Left renal pelvis (tissue), 4 donors: ENCODE measurements around the gene DGCR8. TPM values are rescaled to one million over a fixed set of nuclear protein-coding genes. Genes with fewer than 3 reads are reported as not detected.

Source experiments
- DNase-seq, 4 donors: peaks; one replicate each; pipeline ENCODE4 v3.0.0-alpha.2; 2013; ENCODE audit warnings: low read depth in 4 of 4, low spot score in 3 of 4
- polyA plus RNA-seq, 4 donors: library from polyadenylated mRNA; unstranded; fragments of 120-200 nt; gene quantifications; one replicate each; pipeline ENCODE4 v1.2.1, GENCODE V29; 2013; ENCODE audit not compliant: insufficient read length in 4 of 4

Gene DGCR8
- polyA plus RNA-seq, 4 donors, result 29.6 to 62.1 (median 44.5) TPM

DNA sequence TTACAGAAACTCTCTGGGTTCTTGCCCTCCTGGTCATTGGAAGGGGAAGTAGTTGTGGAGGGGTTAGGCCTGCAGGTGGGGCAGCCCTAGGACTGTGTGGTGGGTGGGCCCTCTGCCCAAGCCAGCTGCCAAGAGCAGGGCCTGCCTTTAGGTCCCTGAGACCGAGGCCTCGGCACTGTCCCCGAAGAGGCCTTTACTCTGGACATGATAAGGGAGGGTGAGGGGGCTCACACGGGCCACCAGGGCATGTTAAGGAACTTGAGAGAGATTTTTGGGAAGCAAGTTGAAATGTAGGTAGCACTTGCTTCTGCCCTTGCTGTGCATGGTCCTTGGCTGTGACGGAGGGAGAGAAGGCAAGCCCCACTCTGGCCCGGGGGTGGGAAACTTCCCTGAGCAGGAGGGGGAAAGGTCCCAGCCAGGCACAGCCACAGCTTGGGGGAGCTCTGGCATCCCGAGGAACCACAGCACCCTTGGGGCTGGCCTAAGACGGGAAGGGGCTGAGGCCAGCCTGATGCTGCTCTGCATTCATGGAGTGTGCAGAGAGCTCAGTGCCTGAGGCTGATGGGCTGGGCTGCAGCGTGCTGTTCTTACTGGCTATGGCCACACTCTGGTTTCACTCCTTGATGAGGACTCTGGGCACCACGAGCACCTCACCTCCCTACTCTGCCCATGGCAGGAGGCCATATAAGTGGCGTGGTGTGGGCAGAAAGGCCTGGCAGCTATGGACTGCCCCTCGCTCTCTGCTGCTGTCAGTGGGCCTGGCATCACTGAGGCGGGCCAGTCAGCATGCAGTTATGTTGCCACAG lies 28.1 kb downstream of the DGCR8 start:
- DNase-seq, result no peak

- no peak for DNase-seq
These were observed 28.8 kb downstream of the DGCR8 start for GRCh38 chr22:20108757-20109230.

- no peak for DNase-seq
These were observed 29.6 kb downstream of the DGCR8 start for GRCh38 chr22:20109411-20110358.

GRCh38 chr22:20110359-20110985 lies 30.4 kb downstream of the DGCR8 start:
- DNase-seq, result no peak

DNA sequence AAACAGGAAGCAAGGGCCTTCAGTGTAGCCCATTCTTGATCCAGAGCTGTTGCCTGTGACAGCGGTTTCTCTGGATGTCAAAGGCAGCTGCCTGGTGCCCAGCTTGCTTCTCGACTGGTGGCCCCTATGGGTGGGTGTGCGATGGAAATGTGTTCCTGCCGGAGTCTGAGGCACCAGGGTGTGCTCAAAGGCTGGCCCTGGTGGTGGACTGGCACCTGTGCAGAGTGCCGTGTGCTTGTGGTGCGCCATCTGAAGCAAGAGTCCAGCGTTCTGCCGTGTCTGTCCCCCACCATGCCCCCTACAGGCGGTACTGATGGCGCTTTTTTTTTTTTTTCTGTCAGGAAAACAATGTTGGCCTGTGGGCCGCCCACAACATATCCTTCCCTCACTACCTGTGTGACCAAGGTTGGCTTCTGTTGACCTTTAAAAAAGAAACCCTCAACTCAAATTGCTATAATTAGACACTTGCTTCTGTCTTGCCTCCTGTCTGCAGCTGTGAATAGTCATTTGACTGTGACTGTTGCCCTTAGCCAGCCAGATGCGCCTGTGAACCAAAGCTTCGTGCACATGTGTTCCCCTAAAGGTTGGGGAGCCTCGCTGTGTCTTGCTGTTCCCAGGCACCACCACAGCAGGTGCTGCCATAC lies 31.1 kb downstream of the DGCR8 start:
- no peak for DNase-seq

- no peak for DNase-seq
These were observed 31.9 kb downstream of the DGCR8 start for GRCh38 chr22:20111689-20112622.

DNA sequence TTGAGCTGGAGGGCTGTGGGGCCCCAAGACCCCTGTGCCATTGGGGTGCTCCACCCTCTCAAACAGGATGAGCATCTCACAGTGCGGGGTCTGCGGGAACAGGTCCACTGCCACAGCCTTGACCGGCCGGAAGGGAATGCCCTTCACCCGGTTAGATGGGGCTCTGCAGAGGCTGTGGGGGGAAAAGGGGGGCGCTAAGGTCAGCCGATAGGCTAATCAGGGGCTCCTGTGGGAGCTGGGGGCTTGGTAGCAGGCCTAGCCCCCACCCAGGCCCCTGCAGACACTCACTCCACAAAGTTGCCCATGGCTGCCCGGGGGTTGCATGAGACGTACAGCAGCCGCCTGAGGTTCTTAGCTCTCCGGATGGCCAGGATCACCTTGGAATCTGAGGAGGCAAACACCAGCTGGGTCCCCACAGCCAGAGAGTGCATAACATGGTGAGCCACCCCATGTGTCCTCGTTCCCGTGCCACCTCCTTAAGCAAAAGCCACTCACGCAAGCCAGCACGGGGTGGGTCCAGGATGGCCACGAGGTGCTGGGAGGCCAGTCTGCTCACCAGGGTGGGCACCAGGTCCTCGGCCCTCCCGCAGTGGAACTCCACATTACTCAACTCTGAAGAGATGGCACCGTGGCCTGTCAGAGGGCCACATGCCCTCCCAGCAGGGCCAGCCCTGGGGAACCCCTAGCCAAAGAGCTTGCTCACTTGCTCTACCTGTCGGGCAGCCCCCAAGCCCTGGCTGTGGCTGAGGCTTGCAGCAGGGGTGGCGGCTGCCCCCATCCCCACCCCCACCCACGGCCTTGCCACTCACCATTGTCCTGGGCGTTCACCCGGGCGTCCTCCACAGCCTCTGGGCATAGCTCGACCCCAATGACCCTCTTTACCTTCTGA lies 32.8 kb downstream of the DGCR8 start:
- no peak for DNase-seq

DNA sequence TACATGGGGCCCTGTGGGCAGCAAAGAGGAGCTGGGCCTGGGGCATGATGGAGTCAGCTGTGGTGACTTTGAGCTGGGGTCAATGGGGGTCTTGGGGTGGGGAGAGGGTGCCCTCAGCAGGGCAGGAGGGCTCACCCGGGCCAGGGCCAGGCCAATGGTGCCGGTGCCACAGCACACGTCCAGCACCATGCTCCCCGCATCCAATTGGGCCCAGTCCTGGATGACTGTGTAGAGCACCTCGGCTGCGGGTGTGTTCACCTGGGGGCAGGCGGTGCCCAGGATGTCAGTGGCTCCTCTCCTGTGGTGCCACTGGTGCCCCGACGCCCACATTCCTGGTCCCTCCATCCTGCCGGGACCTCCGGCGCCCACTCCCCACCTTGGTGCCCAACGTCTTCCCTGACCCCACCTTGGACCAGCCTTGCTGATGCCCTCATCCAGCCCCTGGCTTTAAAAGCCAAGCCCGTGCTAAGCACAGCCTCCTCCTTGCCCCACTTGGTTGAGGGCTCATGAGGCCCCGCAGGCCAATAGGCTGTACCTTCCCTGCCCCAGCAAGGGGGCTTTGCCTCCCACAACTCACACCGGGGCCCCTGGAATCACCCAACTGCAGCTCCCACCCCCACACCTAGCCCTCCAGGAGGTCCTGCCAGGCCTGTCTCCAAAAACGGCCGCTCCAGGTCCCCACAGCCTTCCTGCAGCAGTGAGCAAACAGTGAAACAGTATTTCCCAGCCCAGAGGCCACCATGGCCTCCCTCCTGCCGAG lies 33.7 kb downstream of the DGCR8 start:
- no peak for DNase-seq

DNA sequence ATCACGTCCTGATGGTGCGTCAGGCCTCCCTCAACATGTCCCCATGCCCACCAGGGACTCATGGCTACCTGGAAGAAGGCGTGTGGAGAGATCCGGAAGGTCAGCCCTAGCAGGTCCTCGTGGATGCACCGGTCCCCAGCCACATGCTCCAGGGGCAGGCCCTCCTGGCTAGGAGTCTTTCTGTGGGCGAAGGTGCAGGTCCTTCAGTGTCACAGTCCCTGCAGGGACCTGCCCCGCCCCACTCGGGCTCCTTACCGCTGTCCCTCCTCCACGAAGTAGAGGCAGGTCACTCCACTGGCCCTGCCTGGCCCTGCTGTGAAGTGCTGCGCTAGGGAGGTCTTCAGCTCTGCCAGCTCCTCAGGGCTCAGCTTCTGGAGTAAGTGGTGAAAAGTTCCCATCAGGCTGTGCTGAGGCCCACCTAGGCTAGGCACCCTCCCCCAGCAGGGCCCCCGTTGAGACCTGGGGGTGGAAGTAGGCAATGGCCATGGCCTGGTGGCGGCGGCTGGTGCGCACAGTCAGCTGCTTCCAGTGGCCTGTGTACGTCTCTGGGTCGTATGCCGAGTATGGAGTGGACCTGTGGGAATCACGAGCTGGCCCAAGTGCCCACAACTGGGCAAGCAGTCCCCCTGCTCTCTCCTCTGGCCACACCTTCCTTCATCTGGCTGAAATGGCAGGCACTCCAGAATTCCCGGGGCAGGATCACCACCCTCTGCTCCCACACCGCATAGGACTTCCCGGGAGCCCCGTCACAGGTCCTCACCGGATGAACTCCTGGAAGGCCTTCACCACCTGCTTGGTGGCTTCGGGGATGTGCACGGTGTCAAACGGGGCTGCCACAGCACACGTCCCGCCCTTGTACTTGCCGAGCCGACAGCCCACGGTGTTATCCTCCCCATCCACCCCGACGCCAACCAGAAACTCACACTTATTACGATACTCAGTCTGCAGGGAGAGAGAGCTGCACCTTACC lies 34.8 kb downstream of the DGCR8 start:
- DNase-seq, result no peak

DNA sequence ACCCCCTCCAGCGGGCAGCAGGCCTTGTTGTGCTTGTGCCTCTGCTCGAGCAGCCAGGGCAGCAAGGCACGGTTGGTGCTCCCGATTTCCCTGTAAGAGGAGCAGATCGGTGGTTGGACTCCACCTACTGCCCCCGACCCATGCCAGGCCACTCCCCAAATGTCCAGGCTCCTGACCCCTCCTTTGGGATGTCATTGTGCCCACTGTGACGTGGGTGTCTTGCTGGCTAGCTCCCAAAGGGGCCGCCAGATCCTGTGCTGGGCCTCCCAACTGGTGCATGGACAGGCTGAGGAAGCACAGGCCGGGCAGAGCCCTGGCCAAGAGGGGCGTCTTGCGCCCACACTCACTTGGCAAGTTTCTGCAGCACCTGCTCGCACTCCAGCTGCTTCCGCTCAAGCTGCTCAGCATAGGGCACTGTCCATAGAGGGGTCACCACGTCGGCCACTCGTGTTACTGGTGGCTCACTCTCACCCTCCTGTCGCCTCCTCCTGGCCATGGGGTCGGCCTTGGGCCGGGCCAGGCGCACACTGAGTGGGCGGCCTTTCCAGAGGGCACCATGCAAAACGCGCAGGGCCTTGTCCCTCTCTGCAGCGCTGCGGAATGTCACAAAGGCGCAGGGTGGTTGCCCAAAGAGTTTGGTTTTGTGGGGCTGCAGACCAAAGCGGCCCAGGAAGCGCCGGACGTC lies 35.8 kb downstream of the DGCR8 start, which contains the start of gene RANBP1:
RANBP1 (plus strand) TSS at position 414 of the 685 bp plus-strand sequence; CDS start at position 495, 81 bp downstream.
- DNase-seq, result no peak

DNA sequence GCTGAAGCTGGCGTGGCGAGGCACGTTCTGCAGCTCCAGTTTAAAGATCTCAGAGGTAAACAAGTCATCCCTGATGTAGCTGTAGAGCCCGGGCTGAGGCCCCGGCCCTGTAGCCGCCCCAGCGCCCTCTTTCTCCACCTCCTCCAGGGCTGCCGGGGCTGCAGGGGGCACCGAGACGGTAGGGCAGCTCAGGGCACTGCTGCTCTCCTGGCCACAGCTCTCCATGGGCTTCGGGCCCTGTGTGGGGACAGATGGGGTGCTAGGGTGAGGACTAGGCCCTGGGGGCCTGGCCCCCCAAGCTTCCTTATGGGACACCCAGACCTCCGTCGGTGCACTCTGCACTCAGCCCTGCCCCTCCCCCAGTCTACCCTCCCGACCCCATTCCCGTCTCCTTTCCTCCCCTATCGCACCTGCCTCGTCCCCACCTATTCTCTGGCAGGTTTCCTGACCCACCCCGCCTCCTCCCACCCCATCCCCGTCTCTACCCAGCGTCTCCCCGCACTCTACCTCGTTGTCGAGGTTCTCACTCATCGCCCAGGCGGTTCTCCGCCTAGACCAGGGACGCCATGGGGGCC lies 36.4 kb downstream of the DGCR8 start:
- no peak for DNase-seq

GRCh38 chr22:20116951-20117632 lies 37.1 kb downstream of the DGCR8 start, which contains the start of gene TRMT2A:
Gene TRMT2A, minus strand, starts transcription at chr22:20117226. Its CDS starts 320 bp downstream, at chr22:20116906.
- DNase-seq, result peak; percentile 91 to 97 (median 97)

DNA sequence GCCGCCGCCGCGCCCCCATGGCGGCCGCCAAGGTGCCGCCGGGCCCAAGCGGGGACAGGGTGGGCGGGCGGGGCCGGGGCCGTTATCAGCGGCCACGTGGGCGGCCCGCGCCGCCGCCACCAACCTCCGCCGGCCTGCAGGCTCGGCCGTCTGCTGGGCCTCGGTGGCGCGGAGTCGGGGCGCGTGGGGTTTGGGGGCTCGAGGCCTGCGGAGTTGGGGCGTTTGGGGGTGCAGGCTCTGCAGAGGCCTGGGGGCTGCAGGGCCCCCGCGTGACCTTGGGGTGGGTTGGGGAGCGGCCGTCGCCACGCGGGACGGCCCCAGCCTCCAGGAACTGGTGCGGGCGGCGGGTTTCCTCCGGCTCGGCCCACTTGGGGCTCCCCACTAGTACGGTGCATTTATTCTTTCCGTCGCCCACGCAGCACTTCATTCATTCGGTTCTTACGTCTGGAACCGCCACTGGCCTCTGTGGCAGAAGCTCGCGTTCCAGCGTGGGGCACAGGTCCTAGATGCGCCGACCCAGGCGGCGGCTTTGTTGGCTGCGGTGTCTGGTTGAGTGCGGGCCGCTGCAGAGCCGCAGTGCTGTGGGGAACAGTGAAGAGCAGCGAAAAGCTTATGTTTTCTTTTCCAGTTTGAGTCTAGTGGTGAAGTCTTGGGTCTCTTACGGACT lies 37.7 kb downstream of the DGCR8 start:
- no peak for DNase-seq
